Measurements from ENCODE around the gene EPRS1. TPM values are rescaled to one million over a fixed set of nuclear protein-coding genes. Genes with fewer than 3 reads are reported as not detected.
A peak's percentile ranks its signal among the peaks of the same experiment; 100 is the strongest.

Gene EPRS1
- total RNA-seq, result 98.7 TPM in 2 replicates
- long read RNA-seq, full-length matches to known transcripts, result 5 of 501 reads
- long read RNA-seq, partial matches to known transcripts, result 476 of 501 reads
- long read RNA-seq, other reads (novel, unspliced or antisense), result 20 of 501 reads

- Mint-ChIP-seq H3K36me3 (ENCODE audit: low read depth) (no peaks in the 10 kb centered on the region), H3K27me3 (ENCODE audit: low read depth) (no peaks in the 10 kb centered on the region), H3K9me3 (no peaks in the 10 kb centered on the region), H3K4me1 (peaks cover 23% of the 10 kb centered on the region), H3K4me3 (peak within 1 kb of the TSS; percentile 95), H3K27ac (ENCODE audit: unreplicated experiment) (peak within 1 kb of the TSS; percentile 92)
- peak; percentile 86 for DNase-seq (ENCODE audit: low read depth, low spot score)
- peak; percentile 73 for TF ChIP-seq CTCF (conservative IDR thresholded peaks at IDR 0.05)
Observed at GRCh38 chr1:220046052-220046930, at the start of gene EPRS1. TSS of gene EPRS1 (minus strand) at chr1:220046505. CDS start at chr1:220046388, 117 bp downstream.

GRCh38 chr1:220094016-220094911 is 48.0 kb upstream of the EPRS1 start, which contains the start of gene IARS2:
TSS of gene IARS2 (plus strand) at chr1:220094132. CDS start at chr1:220094217, 85 bp downstream.
- no peaks in the 10 kb centered on the region for H3K9me3 Mint-ChIP-seq
- no peak for TF ChIP-seq CTCF (conservative IDR thresholded peaks at IDR 0.05)

GRCh38 chr1:220093361-220094015 is 47.2 kb upstream of the EPRS1 start:
- peak overlapping the region; percentile 70 for H3K4me3 Mint-ChIP-seq
- no peak overlapping the region for H3K27ac Mint-ChIP-seq (ENCODE audit: unreplicated experiment)
- no peaks in the 10 kb centered on the region for H3K9me3 Mint-ChIP-seq
- peaks cover 13% of the 10 kb centered on the region for H3K36me3 Mint-ChIP-seq (ENCODE audit: low read depth)
- H3K27me3 Mint-ChIP-seq (ENCODE audit: low read depth), result peaks cover 4% of the 10 kb centered on the region
- no peak for TF ChIP-seq CTCF (conservative IDR thresholded peaks at IDR 0.05)
- no peak for DNase-seq (ENCODE audit: low read depth, low spot score)
- H3K4me1 Mint-ChIP-seq, result peaks cover 19% of the 10 kb centered on the region

More at GRCh38 chr1:220094016-220094911, 48.0 kb upstream of the EPRS1 start, which contains the start of gene IARS2:
- H3K27ac Mint-ChIP-seq (ENCODE audit: unreplicated experiment), result no peak within 1 kb of the TSS
- H3K36me3 Mint-ChIP-seq (ENCODE audit: low read depth), result peaks cover 13% of the 10 kb centered on the region
- H3K4me1 Mint-ChIP-seq, result peaks cover 19% of the 10 kb centered on the region
- H3K27me3 Mint-ChIP-seq (ENCODE audit: low read depth), result peaks cover 4% of the 10 kb centered on the region
- peak; percentile 75 for DNase-seq (ENCODE audit: low read depth, low spot score)
- H3K4me3 Mint-ChIP-seq, result peak within 1 kb of the TSS; percentile 75

GRCh38 chr1:220092694-220093093 is 46.4 kb upstream of the EPRS1 start:
- H3K4me1 Mint-ChIP-seq, result peaks cover 16% of the 10 kb centered on the region
- H3K27ac Mint-ChIP-seq (ENCODE audit: unreplicated experiment), result no peak overlapping the region
- peaks cover 8% of the 10 kb centered on the region for H3K36me3 Mint-ChIP-seq (ENCODE audit: low read depth)
- H3K9me3 Mint-ChIP-seq, result no peaks in the 10 kb centered on the region
- no peak for TF ChIP-seq CTCF (conservative IDR thresholded peaks at IDR 0.05)
- H3K4me3 Mint-ChIP-seq, result peak overlapping the region; percentile 70
- DNase-seq (ENCODE audit: low read depth, low spot score), result no peak
- peaks cover 4% of the 10 kb centered on the region for H3K27me3 Mint-ChIP-seq (ENCODE audit: low read depth)

Measured in neural crest cell (in vitro differentiated cells).